Measurements from ENCODE around the gene ERBB4. TPM values are rescaled to one million over a fixed set of nuclear protein-coding genes. Genes with fewer than 3 reads are reported as not detected.

ERBB4 gene
- polyA plus RNA-seq, 1 of the 3 experiments (the other 2 are of a cell fraction), result 0.05 TPM

GRCh38 chr2:211674715-211675114, 863.9 kb downstream of the ERBB4 start:
- H3K36me3 ChIP-seq (replicated peaks in 1 of 2; ENCODE audit: control insufficient read depth in 1 of 2, insufficient read depth in 2 of 2, low read length in 1 of 2), result no peaks in the 10 kb centered on the region
- no peak overlapping the region for H3K9ac ChIP-seq
- no peaks in the 10 kb centered on the region for H3F3A ChIP-seq (replicated peaks; ENCODE audit: insufficient read depth)
- H4K20me1 ChIP-seq (ENCODE audit: insufficient read depth), result no peaks in the 10 kb centered on the region
- H3K27ac ChIP-seq (ENCODE audit: low read depth in 2 of 2, low read length in 1 of 2), result no peak overlapping the region
- POLR2A ChIA-PET, result no interaction called here
- 0 out of 2 replicates have a peak, but pooled peaks cover 3% of the 10 kb centered on the region for H3K9me2 ChIP-seq
- H3K4me2 ChIP-seq, result no peak overlapping the region
- CTCF ChIA-PET, result interaction anchor here (1.0 kb wide), 1 partner anchor 1171 kb away, joined by 3 read pairs; no protein-coding TSS in a partner anchor
- H3K27me3 ChIP-seq (ENCODE audit: insufficient read depth), result no peaks in the 10 kb centered on the region
- no peaks in the 10 kb centered on the region for H3K79me2 ChIP-seq (ENCODE audit: insufficient read depth)
- WGBS (ENCODE audit: low lambda C conversion rate), result 29% methylated on average over 2 of the region's 2 CpGs
- H3K4me3 ChIP-seq (ENCODE audit: low read depth in 2 of 2, low read length in 1 of 2), result no peak overlapping the region
- TF ChIP-seq POLR2AphosphoS5 (IDR thresholded peaks at IDR 0.05; ENCODE audit: low read depth, low read length), result no peak
- TF ChIP-seq TEAD4 (IDR thresholded peaks at IDR 0.05; ENCODE audit: borderline replicate concordance, insufficient read depth), result no peak
- TF ChIP-seq FOXM1 (IDR thresholded peaks at IDR 0.05; ENCODE audit: low read depth), result no peak
- no peak for TF ChIP-seq USF2 (IDR thresholded peaks at IDR 0.05; ENCODE audit: borderline replicate concordance, low read depth, low read length)
- no peak for TF ChIP-seq TAF1 (IDR thresholded peaks at IDR 0.05; ENCODE audit: borderline replicate concordance, low read depth, low read length)
- TF ChIP-seq RCOR1 (IDR thresholded peaks at IDR 0.05; ENCODE audit: low read length), result no peak
- TF ChIP-seq FOXJ3 (CRISPR knock-in tag; IDR thresholded peaks at IDR 0.05), result no peak
- TF ChIP-seq MEF2A (IDR thresholded peaks at IDR 0.05; ENCODE audit: borderline replicate concordance, low read depth), result no peak
- no peak for TF ChIP-seq JUND (IDR thresholded peaks at IDR 0.05)
- TF ChIP-seq, protein P1, sequence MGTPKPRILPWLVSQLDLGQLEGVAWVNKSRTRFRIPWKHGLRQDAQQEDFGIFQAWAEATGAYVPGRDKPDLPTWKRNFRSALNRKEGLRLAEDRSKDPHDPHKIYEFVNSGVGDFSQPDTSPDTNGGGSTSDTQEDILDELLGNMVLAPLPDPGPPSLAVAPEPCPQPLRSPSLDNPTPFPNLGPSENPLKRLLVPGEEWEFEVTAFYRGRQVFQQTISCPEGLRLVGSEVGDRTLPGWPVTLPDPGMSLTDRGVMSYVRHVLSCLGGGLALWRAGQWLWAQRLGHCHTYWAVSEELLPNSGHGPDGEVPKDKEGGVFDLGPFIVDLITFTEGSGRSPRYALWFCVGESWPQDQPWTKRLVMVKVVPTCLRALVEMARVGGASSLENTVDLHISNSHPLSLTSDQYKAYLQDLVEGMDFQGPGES (IDR thresholded peaks at IDR 0.05; ENCODE audit: low read depth, low read length), result no peak
- TF ChIP-seq NFIC (IDR thresholded peaks at IDR 0.05; ENCODE audit: borderline replicate concordance), result no peak
- TF ChIP-seq CHD2 (IDR thresholded peaks at IDR 0.05; ENCODE audit: low read length, partially characterized antibody), result no peak
- TF ChIP-seq TCF12 (IDR thresholded peaks at IDR 0.05), result no peak
- no peak for TF ChIP-seq RAD21 (IDR thresholded peaks at IDR 0.05; ENCODE audit: low read length)
- TF ChIP-seq EP300 (IDR thresholded peaks at IDR 0.05; ENCODE audit: borderline replicate concordance in 1 of 2, low read depth in 1 of 2, low read length in 1 of 2), result no peak
- TF ChIP-seq CTCF (IDR thresholded peaks at IDR 0.05), result no peak
- no peaks in the 10 kb centered on the region for H3K9me3 ChIP-seq
- no peak overlapping the region; the same call in 1 of the 2 replicates for H2AFZ ChIP-seq (ENCODE audit: low read depth)
- DNase-seq, result no peak
- no peaks in the 10 kb centered on the region for H3K4me1 ChIP-seq (ENCODE audit: control insufficient read depth in 1 of 2, insufficient read depth in 2 of 2, low read depth in 1 of 2, low read length in 1 of 2)

Data from SK-N-SH (cell line).